HepG2 (cell line): ENCODE data around the gene CLASRP. TPM values are rescaled to one million over a fixed set of nuclear protein-coding genes. Genes with fewer than 3 reads are reported as not detected.
A peak's percentile ranks its signal among the peaks of the same experiment; 100 is the strongest.

Experiments used
- ATRX ChIP-seq: sonication (generic); formaldehyde crosslinking; IDR thresholded peaks from 2 replicates; pipeline ENCODE4 v1.4.0; 2020; ENCODE audit warnings: missing genetic modification reagents, borderline replicate concordance
- FOSL2 ChIP-seq: sonication (generic); formaldehyde crosslinking; IDR thresholded peaks from 2 replicates; pipeline ENCODE4 v1.4.0; 2020; ENCODE audit warnings: missing genetic modification reagents
- HMGA1 ChIP-seq: sonication (generic); formaldehyde crosslinking; conservative IDR thresholded peaks from 2 replicates; pipeline ENCODE4 v1.4.0; 2020; ENCODE audit warnings: missing genetic modification reagents
- NR2C2 ChIP-seq: sonication (generic); formaldehyde crosslinking; IDR thresholded peaks from 2 replicates; pipeline ENCODE4 v1.4.0; 2020; ENCODE audit warnings: missing genetic modification reagents, mild to moderate bottlenecking, moderate library complexity, borderline replicate concordance
- PHF5A ChIP-seq: IDR thresholded peaks from one replicate; pipeline ENCODE4 v1.6.1; 2018; ENCODE audit warnings: low read depth, missing genetic modification reagents; ENCODE audit not compliant: unreplicated experiment
- RBM39 ChIP-seq: fragments of 200-400 bp; formaldehyde crosslinking; IDR thresholded peaks from one replicate; pipeline ENCODE4 v1.6.1; 2018; ENCODE audit warnings: antibody characterized with exemption, mild to moderate bottlenecking, low read depth, low read length; ENCODE audit not compliant: poor library complexity, severe bottlenecking
- SMARCC2 ChIP-seq: fragments of 450-650 bp; IDR thresholded peaks from 2 replicates; pipeline ENCODE4 v1.6.1; 2017; ENCODE audit warnings: antibody characterized with exemption, mild to moderate bottlenecking
- SNRNP70 ChIP-seq: fragments of 200-400 bp; formaldehyde crosslinking; IDR thresholded peaks from 2 replicates; pipeline ENCODE4 v1.6.1; 2017; ENCODE audit warnings: mild to moderate bottlenecking, low read depth, low read length, moderate library complexity
- SP1 ChIP-seq, 2 experiments: fragments of 450-650 bp in 1 of 2; sonication (generic) in 1 of 2; formaldehyde crosslinking in 1 of 2; IDR thresholded peaks; 2 replicates each; pipeline versions ENCODE4 v1.4.0 to v1.6.1; 2016 to 2020; ENCODE audit warnings: missing genetic modification reagents in 1 of 2
- SP5 ChIP-seq: IDR thresholded peaks from 2 replicates; pipeline ENCODE4 v1.6.1; 2016; ENCODE audit warnings: low read depth, borderline replicate concordance
- SRSF1 ChIP-seq: fragments of 200-400 bp; formaldehyde crosslinking; optimal IDR thresholded peaks from 2 replicates; pipeline ENCODE3; 2017; ENCODE audit warnings: mild to moderate bottlenecking, low read depth, low read length, moderate library complexity
- TAF15 ChIP-seq: fragments of 200-400 bp; formaldehyde crosslinking; IDR thresholded peaks from one replicate; pipeline ENCODE4 v1.6.1; 2018; ENCODE audit warnings: mild to moderate bottlenecking, low read depth, low read length; ENCODE audit not compliant: poor library complexity, severe bottlenecking
- TCF7L2 ChIP-seq: IDR thresholded peaks from 2 replicates; pipeline ENCODE4 v1.6.1; 2011; ENCODE audit warnings: mild to moderate bottlenecking, low read depth, low read length, moderate library complexity
- TFDP1 ChIP-seq: IDR thresholded peaks from 2 replicates; pipeline ENCODE4 v1.6.1; 2016; ENCODE audit warnings: missing compliant biosample characterization, missing genetic modification reagents, borderline replicate concordance
- TRAFD1 ChIP-seq: sonication (generic); formaldehyde crosslinking; IDR thresholded peaks from 2 replicates; pipeline ENCODE4 v1.5.1; 2020; ENCODE audit warnings: missing genetic modification reagents, mild to moderate bottlenecking, borderline replicate concordance
- U2AF1 ChIP-seq: fragments of 200-400 bp; formaldehyde crosslinking; optimal IDR thresholded peaks from 2 replicates; pipeline ENCODE3; 2017; ENCODE audit warnings: mild to moderate bottlenecking, low read depth, low read length
- ZNF142 ChIP-seq: sonication (generic); formaldehyde crosslinking; IDR thresholded peaks from 2 replicates; pipeline ENCODE4 v1.4.0; 2020; ENCODE audit warnings: missing genetic modification reagents
- ZNF44 ChIP-seq: sonication (generic); formaldehyde crosslinking; IDR thresholded peaks from 2 replicates; pipeline ENCODE4 v1.5.1; 2020; ENCODE audit warnings: mild to moderate bottlenecking, missing genetic modification reagents
- ZNF768 ChIP-seq: sonication (generic); formaldehyde crosslinking; IDR thresholded peaks from 2 replicates; pipeline ENCODE4 v1.4.0; 2020; ENCODE audit warnings: missing genetic modification reagents
- ZNF850 ChIP-seq: sonication (generic); formaldehyde crosslinking; conservative IDR thresholded peaks from 2 replicates; pipeline ENCODE4 v1.9.0; 2021; ENCODE audit warnings: mild to moderate bottlenecking, missing genetic modification reagents
- polyA plus RNA-seq, 8 experiments: library from polyadenylated mRNA; depleted of rRNA in 3 of 8; stranded (reverse) in 7 of 8; unstranded in 1 of 8; fragments of >200 nt; fragmentation: Illumina TruSeq in 4 of 8; extraction: Trizol in 4 of 8; gene quantifications; 2 replicates each; pipeline versions ENCODE4 v1.2.1 to v1.2.3, GENCODE V29; 2011 to 2016; ENCODE audit warnings: low read depth in 4 of 8, missing spikeins in 1 of 8, mixed read lengths in 1 of 8; ENCODE audit not compliant: insufficient read depth in 1 of 8
- total RNA-seq, 5 experiments: library from RNA; depleted of rRNA; stranded (reverse); fragments of >200 nt; fragmentation: Illumina TruSeq; extraction: Trizol; gene quantifications; 2 replicates each; pipeline ENCODE4 v1.2.3, GENCODE V29; 2016; ENCODE audit warnings: low read depth in 1 of 5

Gene CLASRP
- total and polyA plus RNA-seq, 2 of the 13 experiments (the other 11 are each of a cell fraction or from before 2014, with no cell fraction given): 32.0 to 51.4 TPM

- TF ChIP-seq TFDP1 (CRISPR knock-in tag): peak; percentile 48; the same call in 1 of the 2 replicates
- TF ChIP-seq ATRX (CRISPR knock-in tag): no peak
- TF ChIP-seq SP5 (CRISPR knock-in tag): peak; percentile 71; the same call in 1 of the 2 replicates
- peak; percentile 10; the same call in 1 of the 2 replicates for TF ChIP-seq ZNF768 (CRISPR knock-in tag)
- TF ChIP-seq SMARCC2: no peak
- peak; percentile 57; the same call in 1 of the 2 replicates for TF ChIP-seq NR2C2
- no peak for TF ChIP-seq SP1 (IDR thresholded peaks at IDR 0.05)
- TF ChIP-seq SP1 (CRISPR knock-in tag; IDR thresholded peaks at IDR 0.05): peak; percentile 99
- peak; percentile 65; the same call in 1 of the 2 replicates for TF ChIP-seq ZNF44 (CRISPR knock-in tag)
- TF ChIP-seq ZNF850: no peak
- no peak for TF ChIP-seq SNRNP70
- TF ChIP-seq U2AF1: peak; percentile 85
- no peak for TF ChIP-seq TCF7L2
- peak; percentile 82 for TF ChIP-seq RBM39
- TF ChIP-seq PHF5A (CRISPR knock-in tag): no peak
- TF ChIP-seq TRAFD1 (CRISPR knock-in tag): no peak
- TF ChIP-seq ZNF142: no peak
- TF ChIP-seq FOSL2 (CRISPR knock-in tag): peak; percentile 48; the same call in 1 of the 2 replicates
- no peak for TF ChIP-seq SRSF1
- TF ChIP-seq HMGA1 (CRISPR knock-in tag): no peak
- no peak for TF ChIP-seq TAF15
Observed at GRCh38 chr19:45092747-45093678, 54.2 kb downstream of the CLASRP start, which contains the start of gene PPP1R37 (continued).
